ENCODE results near the gene ULK3.

- TF ChIP-seq SIN3A (IDR thresholded peaks at IDR 0.05; ENCODE audit: low read depth), result no peak
- TF ChIP-seq ATF3 (IDR thresholded peaks at IDR 0.05), result no peak
- no peak for TF ChIP-seq CTCF (IDR thresholded peaks at IDR 0.05 in 2 of 3, conservative IDR thresholded peaks at IDR 0.05 in 1 of 3; ENCODE audit: borderline replicate concordance in 1 of 3, insufficient read depth in 1 of 3, low read depth in 2 of 3, low read length in 2 of 3)
- TF ChIP-seq POLR2AphosphoS5 (IDR thresholded peaks at IDR 0.05; ENCODE audit: low read depth, low read length), result no peak
- TF ChIP-seq YY1 (IDR thresholded peaks at IDR 0.05; ENCODE audit: extremely low read depth, insufficient replicate concordance, low read depth, low read length), result no peak
- no peak for TF ChIP-seq CEBPB (IDR thresholded peaks at IDR 0.05; ENCODE audit: low read depth)
- no peak for TF ChIP-seq REST (IDR thresholded peaks at IDR 0.05; ENCODE audit: low read depth)
- TF ChIP-seq ZNF274 (IDR thresholded peaks at IDR 0.05; ENCODE audit: low read depth, low read length), result no peak
- TF ChIP-seq EZH2phosphoT487 (IDR thresholded peaks at IDR 0.05; ENCODE audit: borderline replicate concordance), result no peak
- no peak for TF ChIP-seq POLR2A (IDR thresholded peaks at IDR 0.05; ENCODE audit: borderline replicate concordance, extremely low read depth, insufficient read depth, insufficient read length)
- no peak for TF ChIP-seq JUND (IDR thresholded peaks at IDR 0.05)
- no peak for TF ChIP-seq EZH2 (IDR thresholded peaks at IDR 0.05)
These were observed 40.0 kb downstream of the ULK3 start for GRCh38 chr15:74802862-74803447.
